Daoy (cell line): ENCODE results near the gene CCDC74B. TPM values are rescaled to one million over a fixed set of nuclear protein-coding genes. Genes with fewer than 3 reads are reported as not detected.
"Not testable (repeated sequence)": the region's sequence is repeated elsewhere in the genome, so short reads cannot be mapped to it uniquely, and the experiment has no call there.

Experiments used
- DNase-seq: peaks from one replicate; pipeline ENCODE4 v3.0.0-alpha.2; 2015; ENCODE audit warnings: low read depth
- total RNA-seq: library from RNA; depleted of rRNA; stranded (reverse); fragments of >200 nt; shearing (Covaris generic); gene quantifications from 2 replicates; pipeline ENCODE4 v1.2.3, GENCODE V29; 2014

The CCDC74B gene
- total RNA-seq, 1 experiment from 2014 or later: 3.3 TPM

DNA sequence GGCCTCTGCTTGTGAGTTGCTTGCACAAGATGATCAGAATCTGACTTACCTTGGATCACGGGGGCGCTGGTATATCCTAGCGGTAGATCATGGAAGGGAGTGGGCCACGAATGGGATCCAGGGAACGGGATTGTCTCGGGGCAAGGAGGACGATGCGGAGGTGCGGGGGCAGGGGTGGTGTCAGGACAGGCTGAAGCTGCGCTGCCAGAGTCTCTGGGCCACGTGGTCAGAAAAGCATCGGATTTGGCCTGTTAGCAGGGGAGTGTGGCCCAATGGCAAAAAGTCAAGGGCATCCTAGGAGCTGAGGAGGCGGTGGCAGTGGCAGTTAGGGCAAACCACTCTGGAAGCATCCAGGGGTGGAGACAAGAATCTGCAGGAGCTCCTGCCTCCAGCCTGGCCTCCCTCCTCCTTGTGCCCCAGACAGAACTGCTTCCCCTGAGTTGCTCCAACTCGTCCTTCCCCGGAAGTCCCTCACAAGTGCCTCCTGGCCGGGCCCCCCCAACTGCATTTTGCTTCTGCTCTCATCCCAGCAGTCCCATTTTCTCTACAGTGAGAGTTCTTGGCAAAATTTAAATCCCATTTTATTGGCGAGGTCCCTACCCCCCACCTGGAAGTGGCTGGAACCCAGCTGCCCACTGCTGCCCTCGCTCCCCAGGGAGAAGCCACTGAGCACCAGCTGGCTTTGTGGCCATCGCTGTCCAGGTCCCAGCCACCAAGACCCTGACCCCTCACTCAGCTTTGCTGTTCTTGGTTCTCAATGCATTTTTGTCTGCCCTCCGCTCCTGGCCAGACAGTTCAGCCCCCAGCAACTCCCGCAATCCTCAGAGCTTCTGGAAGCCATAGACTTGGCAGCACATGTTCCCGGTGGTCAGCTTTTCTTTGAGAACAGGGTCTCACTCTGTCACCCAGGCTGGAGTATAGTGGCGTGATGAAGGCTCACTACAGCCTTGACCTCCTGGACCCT is 5.6 kb upstream of the CCDC74B start:
- DNase-seq: no peak

DNA sequence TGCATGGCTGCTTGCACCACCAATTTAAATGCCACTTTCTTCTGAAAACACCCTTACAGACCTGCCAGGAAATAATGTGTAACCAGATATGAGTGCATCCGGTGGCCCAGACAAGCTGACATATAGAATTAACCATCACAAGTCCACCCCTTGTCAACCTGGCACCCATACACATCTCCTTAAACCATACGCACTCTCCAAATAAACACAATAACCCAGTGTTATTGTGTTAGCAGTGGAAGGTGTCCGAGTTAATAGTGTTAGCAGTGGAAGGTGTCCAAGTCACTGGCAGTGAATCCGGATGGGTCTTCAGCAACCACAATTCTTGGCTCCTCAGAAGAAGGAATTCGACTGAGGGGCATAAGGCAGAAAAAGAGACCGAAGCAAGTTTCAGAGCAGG is 3.6 kb upstream of the CCDC74B start:
- not testable (repeated sequence) for DNase-seq

DNA sequence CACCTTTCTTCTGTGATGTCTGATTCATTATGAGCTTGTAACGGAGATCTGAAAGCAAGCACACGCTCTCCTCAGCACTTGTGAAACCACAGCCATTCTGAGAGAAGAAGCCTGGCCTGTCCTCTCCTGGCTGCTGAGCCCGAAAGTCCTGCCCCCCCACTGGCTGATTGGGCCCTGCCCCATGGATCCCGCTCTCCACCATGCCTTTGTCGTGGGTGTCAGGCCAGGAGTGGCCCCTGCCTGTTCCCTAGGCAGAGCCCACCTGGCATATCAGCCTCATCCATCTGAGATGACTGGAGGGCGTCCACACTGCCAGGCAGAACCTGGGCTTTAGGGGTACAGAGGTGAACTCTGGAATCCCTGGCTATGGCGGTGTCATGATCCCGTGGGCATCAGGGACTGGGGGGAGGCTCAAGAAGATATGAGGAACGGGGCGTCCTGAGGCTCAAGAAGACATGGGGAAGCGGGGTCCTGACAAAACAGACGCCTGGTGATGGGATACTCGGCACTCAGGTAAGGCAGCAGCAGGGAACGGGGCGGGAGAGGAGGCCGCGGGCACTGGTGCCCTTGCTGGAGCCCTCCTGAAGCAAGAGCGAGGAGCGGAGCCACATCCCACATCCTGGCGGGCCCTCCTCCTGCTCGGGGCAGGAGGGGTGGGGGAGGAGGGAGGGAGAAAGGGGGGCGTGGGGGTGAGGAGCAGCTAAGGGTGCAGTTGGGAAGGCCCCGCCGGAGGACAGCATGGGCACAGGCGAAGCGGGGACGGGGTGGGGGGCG is 1.5 kb downstream of the CCDC74B start:
- DNase-seq: not testable (repeated sequence)

DNA sequence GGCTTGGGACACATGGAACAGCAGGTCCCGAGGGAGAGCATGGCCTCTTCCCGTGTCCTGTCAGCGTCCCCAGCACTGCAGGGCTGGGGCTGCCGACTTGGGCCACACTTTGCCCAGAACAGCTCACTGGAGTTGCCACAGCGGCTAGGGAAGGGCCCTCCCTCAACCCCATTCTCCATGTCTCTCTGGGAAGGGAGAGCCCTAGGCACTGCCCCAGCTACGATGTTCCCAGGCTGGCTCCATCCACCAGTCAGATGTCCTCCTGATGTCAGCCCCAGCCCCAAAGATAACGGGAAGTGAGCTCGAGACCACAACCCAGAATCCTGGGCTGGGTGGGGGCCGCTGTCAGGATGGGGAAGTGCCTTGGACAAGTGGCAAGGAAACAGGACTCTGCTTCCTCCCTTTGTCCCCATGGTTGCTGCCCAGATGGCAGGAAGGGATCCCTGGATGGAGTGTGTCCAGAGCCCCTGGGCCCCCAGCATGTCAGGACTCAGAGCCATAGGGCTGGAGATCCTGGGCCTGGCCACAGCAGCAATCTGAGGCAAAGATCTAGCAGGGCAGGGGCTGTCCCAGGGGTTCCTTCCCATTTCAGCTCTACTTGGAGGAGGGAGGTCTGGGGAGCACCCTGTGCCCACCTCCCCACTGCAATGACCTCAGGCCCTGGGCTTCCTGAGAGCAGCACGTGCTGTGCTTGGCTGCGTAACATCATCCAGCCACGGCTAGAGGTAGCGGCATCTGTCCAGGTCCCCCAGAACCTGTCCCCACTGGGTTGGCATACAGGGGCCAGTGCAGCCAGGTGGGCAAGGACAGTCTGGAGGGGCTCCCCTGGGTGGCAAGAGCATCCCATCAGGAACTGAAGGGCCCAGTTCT is 2.3 kb downstream of the CCDC74B start:
- not testable (repeated sequence) for DNase-seq

DNA sequence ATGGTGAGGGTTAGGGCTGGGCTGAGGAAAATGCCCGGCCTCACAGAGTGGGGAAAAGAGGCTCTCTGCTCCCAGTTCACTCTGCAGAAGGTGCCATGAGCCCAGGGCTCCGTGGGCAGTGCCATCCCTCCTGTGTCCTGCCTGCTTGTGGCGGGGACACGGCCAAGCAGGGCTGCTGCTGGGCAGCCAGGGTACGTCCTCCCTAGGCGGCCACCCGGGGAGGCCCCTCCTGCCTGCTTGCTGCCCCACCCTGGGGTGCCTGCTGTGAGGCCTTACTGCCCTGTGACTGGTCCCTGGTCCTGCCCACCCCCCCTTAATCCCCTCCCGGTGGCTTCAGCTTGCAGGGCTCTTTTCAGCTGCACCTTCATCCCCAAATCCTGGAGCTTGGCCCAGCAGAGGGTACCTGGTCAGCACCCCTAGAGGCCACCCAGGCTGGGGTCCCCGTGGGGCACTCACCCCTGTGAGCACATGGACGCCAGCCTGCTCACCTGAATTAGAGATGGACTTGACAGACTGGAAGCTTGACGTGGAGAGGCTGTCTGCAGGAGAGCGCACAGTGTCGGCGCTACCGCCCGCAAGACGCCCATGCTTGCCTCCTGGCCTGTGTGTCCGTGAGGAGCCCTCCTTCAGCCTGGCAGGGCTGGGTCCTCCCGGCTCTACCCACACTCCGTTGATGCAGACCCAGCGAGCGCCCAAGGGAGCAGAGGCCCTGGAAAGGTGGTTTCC is 3.1 kb downstream of the CCDC74B start:
- not testable (repeated sequence) for DNase-seq

DNA sequence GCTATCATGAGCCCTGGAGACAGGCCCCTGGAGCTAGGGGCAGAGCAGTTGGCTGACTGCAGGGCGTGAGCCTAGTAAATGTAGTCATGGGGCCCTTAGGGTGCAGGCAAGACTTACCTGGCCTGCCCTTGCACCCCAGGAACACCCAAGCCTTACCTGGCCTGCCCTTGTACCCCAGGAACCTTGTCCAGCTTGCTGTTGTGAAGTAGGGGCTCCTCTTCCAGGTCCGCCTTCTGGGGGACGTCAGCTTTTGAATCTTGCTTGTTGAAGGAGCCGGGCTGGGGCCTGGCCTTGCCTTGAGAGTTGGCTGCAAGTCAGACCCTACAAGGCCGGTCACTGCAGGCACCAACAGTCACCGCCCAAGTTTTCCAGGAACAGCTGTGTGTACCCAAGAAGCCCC is 3.9 kb downstream of the CCDC74B start:
- DNase-seq: not testable (repeated sequence)

DNA sequence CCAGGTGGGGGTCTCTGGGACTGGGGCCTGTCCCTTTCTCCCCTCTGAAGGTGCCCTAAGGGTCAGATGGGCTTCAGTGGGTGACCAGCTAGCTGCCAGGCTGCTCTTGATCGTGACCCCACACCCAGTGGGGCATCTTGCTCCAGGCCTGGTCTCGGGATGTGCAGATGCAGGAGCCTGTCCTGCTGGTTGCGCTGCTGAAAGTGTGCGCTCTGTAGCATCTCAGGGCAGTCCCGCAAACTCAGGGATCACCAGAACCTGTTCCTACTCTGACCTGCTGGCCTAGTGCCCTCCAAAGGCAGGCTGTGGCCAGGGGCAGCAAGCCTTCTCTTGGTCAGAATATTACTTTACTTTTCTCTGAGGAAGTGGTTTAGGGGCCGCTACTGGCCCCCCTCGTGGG is 4.4 kb downstream of the CCDC74B start:
- not testable (repeated sequence) for DNase-seq

DNA sequence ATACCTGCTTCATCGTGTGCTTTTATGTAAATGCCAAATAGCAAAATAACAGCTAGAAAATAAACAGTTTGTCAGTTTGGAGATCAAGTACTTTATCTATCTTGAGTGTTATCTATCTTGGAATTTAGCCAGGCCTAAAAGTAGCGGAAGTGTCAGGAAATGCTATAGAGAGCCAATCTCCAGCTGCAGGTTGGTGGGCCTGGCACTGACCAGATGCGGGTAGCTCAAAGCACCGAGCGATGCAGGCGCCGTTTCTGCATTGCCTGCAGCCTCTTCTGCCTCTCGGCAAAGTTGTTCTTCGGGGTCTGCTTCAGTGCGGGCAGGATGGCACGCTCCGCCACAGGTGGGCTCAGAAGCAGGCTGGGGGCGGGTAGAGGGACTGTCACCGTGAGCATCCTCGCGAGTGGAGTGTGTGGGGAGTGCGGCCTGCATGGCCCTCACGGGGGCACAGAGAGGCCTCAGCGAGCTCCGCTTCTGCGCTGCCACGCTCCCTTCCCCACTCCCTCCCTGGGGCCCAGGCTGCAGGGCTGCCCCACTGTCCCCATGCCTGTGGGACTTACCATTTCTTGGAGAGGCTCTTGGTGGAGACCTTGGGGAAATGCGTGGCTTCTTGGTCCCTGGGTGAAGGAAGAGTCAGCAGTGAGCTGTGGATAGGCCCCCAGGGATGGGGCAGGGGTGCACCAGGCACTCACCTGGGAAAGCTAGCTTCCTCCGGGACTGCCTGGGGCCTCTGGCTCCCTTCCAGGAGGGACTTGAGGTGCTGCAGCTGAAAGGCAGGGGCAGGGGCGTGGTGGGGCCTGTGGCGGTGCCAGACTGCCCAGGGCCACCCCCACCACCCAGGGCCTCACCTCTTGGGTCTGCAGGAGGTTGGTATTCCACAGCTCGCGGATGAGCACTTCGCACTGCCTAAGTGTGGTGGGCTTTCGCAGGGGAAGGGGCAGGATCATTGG is 5.3 kb downstream of the CCDC74B start:
- DNase-seq: not testable (repeated sequence)

DNA sequence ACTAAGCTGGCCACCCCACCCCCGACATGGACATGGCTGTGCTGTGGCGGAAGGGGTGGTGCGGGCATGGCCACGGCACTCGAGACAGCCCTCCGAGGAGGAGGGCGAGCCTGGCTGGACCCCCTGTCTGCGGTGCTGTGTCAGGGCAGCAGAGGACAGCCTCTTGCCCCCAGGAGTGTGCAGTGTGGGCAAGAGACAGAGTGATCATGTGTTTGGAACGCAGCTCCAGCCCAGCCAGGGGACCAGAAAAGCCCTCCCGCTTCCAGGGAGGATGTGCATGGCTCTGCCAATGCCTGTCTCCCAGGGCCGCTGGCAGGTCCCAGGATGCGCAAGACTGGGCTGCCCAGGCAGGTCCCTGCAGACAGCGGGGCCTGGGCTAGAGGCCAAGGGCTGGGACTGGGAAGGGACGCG is 6.1 kb downstream of the CCDC74B start:
- DNase-seq: not testable (repeated sequence)

DNA sequence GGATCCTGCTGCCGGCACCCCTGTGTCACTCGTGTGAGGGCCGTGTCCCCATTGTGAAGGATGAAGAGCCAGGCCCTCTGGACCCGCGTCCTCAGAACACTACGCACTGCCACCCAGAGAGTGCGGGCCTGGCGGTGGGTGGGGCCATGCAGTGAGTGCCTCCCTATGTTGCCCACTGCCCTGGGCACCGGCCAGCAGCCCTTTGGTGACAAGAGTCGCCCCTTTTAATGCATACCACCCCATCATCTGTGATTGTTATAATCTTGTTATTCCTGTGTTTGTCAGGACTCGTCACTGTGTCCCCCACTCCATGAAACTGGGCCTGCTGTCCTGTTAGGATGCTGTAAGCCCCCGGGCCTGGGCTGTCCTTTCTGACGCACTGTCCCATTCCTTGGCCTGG is 6.6 kb downstream of the CCDC74B start:
- not testable (repeated sequence) for DNase-seq

DNA sequence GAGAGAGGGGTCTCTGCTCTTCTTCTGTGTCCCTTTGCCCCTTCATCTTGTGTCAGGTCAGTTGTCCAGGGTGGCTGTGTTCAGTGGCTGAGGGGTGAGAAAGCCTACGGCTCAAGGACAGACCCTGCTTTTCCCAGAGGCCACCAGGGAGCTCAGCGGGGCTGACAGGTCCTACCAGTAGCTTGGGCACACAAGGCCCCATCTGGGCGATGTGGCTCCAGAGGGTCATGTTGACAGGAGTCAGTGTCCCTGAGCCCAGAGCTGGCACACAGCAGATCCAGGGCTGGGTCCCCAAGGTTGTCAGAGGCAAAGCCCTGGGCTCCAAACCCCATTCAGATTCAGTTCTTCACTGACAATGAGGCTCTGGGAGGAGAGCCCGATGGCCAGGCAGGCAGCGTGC is 7.8 kb downstream of the CCDC74B start:
- DNase-seq: not testable (repeated sequence)

DNA sequence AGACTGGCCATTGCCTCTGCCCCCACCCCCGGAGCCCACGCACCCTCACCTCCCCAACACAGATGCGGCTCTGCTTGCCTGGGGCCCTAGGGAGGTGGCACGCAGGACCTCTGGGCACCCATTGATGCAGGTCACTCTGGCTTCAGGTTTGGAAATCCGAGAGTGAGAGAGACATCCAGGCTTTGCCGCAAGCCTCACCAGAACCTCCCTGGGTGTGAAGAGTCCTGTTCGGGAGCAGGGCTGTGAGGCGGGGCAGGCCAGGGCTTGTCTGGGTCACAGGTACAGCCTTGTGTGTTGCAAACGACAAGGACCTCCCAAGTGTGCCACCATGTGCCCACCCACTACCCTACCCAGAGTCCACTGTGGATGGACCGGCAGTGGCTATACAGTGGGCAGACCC is 8.4 kb downstream of the CCDC74B start:
- DNase-seq: not testable (repeated sequence)

DNA sequence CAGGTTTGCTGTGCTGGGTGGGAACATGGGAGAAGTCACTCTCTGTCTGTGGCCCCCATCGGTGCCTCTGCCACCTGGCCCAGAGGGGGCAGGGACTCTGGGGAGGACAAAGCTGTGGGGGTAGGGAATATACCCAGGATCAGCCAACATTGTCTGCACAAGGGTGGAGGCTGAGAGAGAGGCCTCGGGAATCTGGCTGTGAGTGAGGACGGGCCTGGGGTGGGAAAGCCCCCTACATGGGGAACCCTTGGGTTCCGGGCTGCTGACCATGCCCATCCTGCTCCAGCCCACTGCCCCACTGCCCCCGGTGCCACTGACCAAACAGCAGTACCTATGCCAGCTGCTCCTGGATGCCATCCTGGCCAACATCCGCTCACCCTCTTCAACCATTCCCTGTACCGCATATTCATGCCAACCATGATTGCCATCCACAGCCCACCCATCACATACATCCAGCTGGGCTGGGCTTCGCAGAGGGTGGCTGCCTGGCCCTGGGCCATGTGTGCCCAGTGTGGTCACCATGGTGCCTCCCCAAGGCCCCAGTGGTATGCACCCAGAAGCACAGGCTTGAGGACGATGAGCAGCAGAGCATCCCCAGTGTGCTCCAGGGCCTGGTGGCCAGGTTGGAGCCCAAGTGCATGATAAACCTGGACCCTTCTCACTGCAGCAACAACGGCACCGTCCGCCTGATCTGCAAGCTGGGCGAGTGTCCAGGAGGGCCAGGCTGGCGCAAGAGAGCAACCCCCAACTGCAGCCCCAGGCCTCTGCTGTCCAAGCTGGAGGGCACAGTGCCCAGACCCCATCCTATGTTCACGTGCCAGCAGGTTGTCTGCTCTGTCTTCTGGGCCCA is 9.0 kb downstream of the CCDC74B start:
- no peak for DNase-seq

DNA sequence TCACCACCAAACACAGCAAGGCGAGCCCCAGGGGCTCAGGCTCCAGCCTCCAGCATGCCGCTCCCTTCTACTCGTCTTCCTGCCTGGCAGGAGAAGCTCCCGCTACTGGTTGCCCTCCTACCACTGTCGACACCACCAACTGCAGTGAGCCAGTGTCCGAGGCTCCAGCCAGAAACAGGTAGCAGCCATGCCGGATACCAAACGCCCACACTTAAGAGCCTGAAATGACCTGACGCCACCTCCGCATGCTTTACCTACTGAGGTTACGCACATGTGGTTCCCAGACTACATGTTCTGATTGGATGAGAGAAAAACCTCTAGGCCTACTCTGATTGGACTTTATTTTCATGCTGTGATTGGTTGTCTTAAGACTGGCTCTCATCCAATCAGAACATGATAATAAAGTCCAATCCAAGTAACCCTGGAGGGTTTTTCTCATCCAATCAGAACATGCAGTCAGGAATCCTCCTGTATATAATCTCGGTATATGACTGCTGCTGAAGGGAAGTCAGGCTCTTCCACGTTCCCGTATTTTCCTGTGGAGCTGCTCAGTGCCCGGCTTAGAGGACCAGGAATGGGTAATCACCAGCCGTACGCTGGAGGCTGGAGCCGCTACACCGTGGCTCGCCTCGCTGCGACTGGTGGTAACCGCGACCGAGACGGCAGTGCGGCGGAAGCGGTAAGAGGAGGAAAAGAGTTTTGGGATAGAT is 15.6 kb downstream of the CCDC74B start, which contains the start of gene POTEF:
Gene POTEF (minus strand): TSS at position 103 of the 710 bp plus-strand sequence. CDS start 8,707 bp downstream, outside the sequence.
- peak; percentile 63 for DNase-seq

DNA sequence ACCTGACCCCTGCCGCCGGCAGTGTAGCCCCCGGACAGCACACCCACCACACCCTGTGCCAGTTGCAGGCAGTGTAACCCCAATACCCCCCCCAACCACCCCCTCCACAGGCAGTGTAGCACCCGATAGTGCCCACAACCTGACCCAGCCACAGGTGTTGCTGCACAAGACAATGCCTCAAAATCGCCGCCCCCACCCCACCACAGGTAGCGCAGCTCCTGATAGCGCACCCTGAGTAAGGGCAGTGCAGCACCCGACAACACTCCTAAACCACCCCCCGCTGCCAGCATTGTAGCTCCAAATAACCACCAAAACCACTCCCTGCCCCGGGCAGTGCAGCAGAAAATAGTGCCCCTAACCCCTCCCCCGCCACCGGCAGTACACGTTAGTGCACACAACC is 16.4 kb downstream of the CCDC74B start:
- DNase-seq: not testable (repeated sequence)

DNA sequence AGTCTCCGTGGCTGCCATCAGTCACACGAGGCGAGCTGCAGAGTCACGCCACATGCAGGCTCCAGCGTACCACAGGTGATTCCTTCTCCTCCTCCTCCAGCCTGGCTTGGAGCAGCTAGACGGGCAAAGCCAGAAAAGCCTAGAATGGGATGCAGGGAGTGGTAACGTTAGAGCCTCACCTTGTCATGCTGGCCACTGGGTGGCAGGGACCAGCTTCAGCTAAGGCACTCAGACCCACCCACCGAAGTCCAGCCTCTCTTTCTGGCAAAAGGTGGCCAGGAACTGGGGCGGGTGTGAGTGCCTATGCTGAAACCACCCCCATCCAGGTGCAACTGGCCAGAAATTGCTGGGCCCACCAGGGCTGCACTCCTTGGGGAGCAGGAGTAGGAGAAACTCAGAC is 17.2 kb downstream of the CCDC74B start:
- DNase-seq: not testable (repeated sequence)

DNA sequence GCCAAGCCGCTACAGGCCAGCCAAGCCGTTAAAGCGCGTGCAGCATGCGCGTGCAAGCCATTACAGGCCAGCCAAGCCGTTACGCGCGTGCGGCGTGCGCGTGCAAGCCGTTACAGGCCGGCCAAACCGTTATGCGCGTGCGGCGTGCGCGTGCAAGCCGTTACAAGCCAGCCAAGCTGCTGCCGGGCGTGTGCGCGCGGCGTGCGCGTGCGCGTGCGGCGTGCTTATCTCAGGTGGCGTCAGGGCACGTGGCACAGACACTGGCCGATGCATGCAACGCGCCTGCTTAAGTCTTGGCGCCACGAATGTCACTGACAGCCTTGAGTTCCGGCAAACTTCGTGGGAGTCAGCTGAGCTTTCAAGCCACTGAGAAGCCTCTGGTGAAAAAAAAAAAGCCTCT is 24.0 kb downstream of the CCDC74B start:
- not testable (repeated sequence) for DNase-seq
